GM12878 (cell line): Measurements from ENCODE around the gene FNDC3B. TPM values are rescaled to one million over a fixed set of nuclear protein-coding genes. Genes with fewer than 3 reads are reported as not detected.

Source experiments
- ATAC-seq: fragments of 200-7000 bp; cut with Tn5 transposase; 3 replicates; pipeline ENCODE4 v1.9.1; 2020; ENCODE audit warnings: mild to moderate bottlenecking, moderate library complexity
- BruUV-seq: library from RNA; stranded (reverse); fragments of 400-500 nt; replicated peaks from 2 replicates; lab custom pipeline; 2021; lab: Mats Ljungman, UMichigan
- CTCF ChIA-PET: fragments of 300-600 bp; sonication (Branson Sonifier 250); formaldehyde crosslinking; extraction: SDS; loops from one replicate; lab custom pipeline; 2021; ENCODE audit warnings: inconsistent platforms; lab: Yijun Ruan, JAX
- POLR2A ChIA-PET: fragments of 350-600 bp; formaldehyde crosslinking; extraction: SDS; loops from one replicate; lab custom pipeline; 2021; ENCODE audit warnings: inconsistent platforms; lab: Charles Lee
- RAD21 ChIA-PET: fragments of 300-600 bp; sonication (Branson Sonifier 250); formaldehyde crosslinking; loops from one replicate; lab custom pipeline; 2023; ENCODE audit warnings: antibody characterized with exemption; ENCODE audit not compliant: unreplicated experiment; lab: Charles Lee
- SMC1A ChIA-PET: fragments of 300-600 bp; sonication (Branson Sonifier 250); formaldehyde crosslinking; loops from one replicate; lab custom pipeline; 2023; ENCODE audit not compliant: unreplicated experiment, uncharacterized antibody; lab: Charles Lee
- DNase-seq: peaks from one replicate; pipeline ENCODE4 v3.0.0-alpha.2; 2011; ENCODE audit warnings: low read depth, low spot score
- FAIRE-seq: peaks from 3 replicates; lab custom pipeline; 2011; peaks lifted over from hg19 to GRCh38; lab: Jason Lieb, UNC
- H2AFZ ChIP-seq: 2 replicates; pipeline ENCODE4 v1.6.0; 2011; ENCODE audit warnings: low read depth, low read length, control low read depth; ENCODE audit not compliant: control insufficient read depth
- H3K27ac ChIP-seq: 2 replicates; pipeline ENCODE4 v1.5.1; 2011; ENCODE audit warnings: control low read depth; ENCODE audit not compliant: control insufficient read depth, insufficient read depth
- H3K27me3 ChIP-seq, 2 experiments: replicated peaks in 1 of 2; 2 replicates each; pipeline versions ENCODE4 v1.6.0 to v1.6.1; 2011; ENCODE audit warnings: low read length in 1 of 2; ENCODE audit not compliant: control insufficient read depth in 2 of 2, insufficient read depth in 2 of 2
- H3K36me3 ChIP-seq, 2 experiments: 2 replicates each; pipeline ENCODE4 v1.5.1; 2011; ENCODE audit warnings: low read length in 1 of 2; ENCODE audit not compliant: control insufficient read depth in 2 of 2, insufficient read depth in 2 of 2
- H3K4me1 ChIP-seq: 2 replicates; pipeline ENCODE4 v1.6.1; 2011; ENCODE audit warnings: mild to moderate bottlenecking, low read length, moderate library complexity, mixed read lengths; ENCODE audit not compliant: control insufficient read depth, insufficient read depth
- H3K4me2 ChIP-seq: 2 replicates; pipeline ENCODE4 v1.6.0; 2011; ENCODE audit warnings: control low read depth; ENCODE audit not compliant: control insufficient read depth, insufficient read depth
- H3K4me3 ChIP-seq: fragments of 200-600 bp; sonication (generic); 2 replicates; pipeline ENCODE4 v1.5.1; 2016
- H3K79me2 ChIP-seq: 2 replicates; pipeline ENCODE4 v1.6.0; 2011; ENCODE audit warnings: low read length; ENCODE audit not compliant: control insufficient read depth, insufficient read depth
- H3K9ac ChIP-seq: 2 replicates; pipeline ENCODE4 v1.8.0; 2011; ENCODE audit warnings: low read length, control low read depth, mixed read lengths; ENCODE audit not compliant: control insufficient read depth, insufficient read depth
- H3K9me3 ChIP-seq: replicated peaks from 3 replicates; pipeline ENCODE4 v1.5.1; 2011; ENCODE audit warnings: mild to moderate bottlenecking, low read length; ENCODE audit not compliant: control insufficient read depth, insufficient read depth
- H4K20me1 ChIP-seq: 2 replicates; pipeline ENCODE4 v1.6.0; 2011; ENCODE audit not compliant: control insufficient read depth, insufficient read depth
- NR2C1 ChIP-seq: fragments of 450-650 bp; IDR thresholded peaks from 2 replicates; pipeline ENCODE4 v1.6.1; 2017; ENCODE audit warnings: antibody characterized with exemption, mild to moderate bottlenecking, moderate library complexity
- POLR2AphosphoS5 ChIP-seq: IDR thresholded peaks from 2 replicates; pipeline ENCODE4 v1.6.1; 2011; ENCODE audit warnings: mild to moderate bottlenecking, low read length, inconsistent platforms
- SIX5 ChIP-seq: IDR thresholded peaks from 2 replicates; pipeline ENCODE4 v1.6.1; 2011; ENCODE audit warnings: mild to moderate bottlenecking, low read depth, low read length, moderate library complexity; ENCODE audit not compliant: severe bottlenecking
- SMC3 ChIP-seq: IDR thresholded peaks from 2 replicates; pipeline ENCODE4 v1.6.1; 2011; ENCODE audit warnings: low read length, improper control_type of control experiment, borderline replicate concordance
- TCF7 ChIP-seq: IDR thresholded peaks from 2 replicates; pipeline ENCODE4 v1.6.1; 2014; ENCODE audit warnings: antibody characterized with exemption, borderline replicate concordance
- YBX1 ChIP-seq: fragments of 450-650 bp; IDR thresholded peaks from 2 replicates; pipeline ENCODE4 v1.6.1; 2016; ENCODE audit warnings: antibody characterized with exemption
- WGBS: methylation state at CpG from one replicate; pipeline ENCODE4 v1.1.6; 2016; ENCODE audit warnings: low lambda C conversion rate; ENCODE audit not compliant: insufficient replicate concordance, insufficient coverage; ENCODE audit errors: missing lambda C conversion rate; 5-methylcytosine and 5-hydroxymethylcytosine counted together
- in situ Hi-C: fragments of 300-500 bp; cut with MboI; formaldehyde crosslinking; loops from 9 replicates; pipeline ENCODE4 v1.14.3; 2018; ENCODE audit warnings: mixed read lengths
- intact Hi-C: fragments of 100-400 bp; cut with micrococcal nuclease; formaldehyde crosslinking; loops from one replicate; pipeline ENCODE4 v1.14.2; 2022; ENCODE audit not compliant: unreplicated experiment
- polyA plus RNA-seq, 11 experiments: library from polyadenylated mRNA; depleted of rRNA in 4 of 11; unstranded in 6 of 11; stranded (reverse) in 5 of 11; fragments of >200 nt; fragmentation: Nextera tagmentation in 4 of 11; fragmentation: Illumina TruSeq in 1 of 11; extraction: Ambion mirVana in 4 of 11; extraction: Trizol in 1 of 11; gene quantifications; 1 replicate in 1 of 11; 2 replicates in 10 of 11; pipeline versions ENCODE4 v1.2.1 to v1.2.3, GENCODE V29; 2011 to 2016; ENCODE audit warnings: inconsistent platforms in 2 of 11, missing spikeins in 2 of 11, low read depth in 1 of 11
- total RNA-seq, 4 experiments: library from RNA; depleted of rRNA in 3 of 4; stranded (reverse); fragments of >200 nt in 3 of 4; fragmentation: Illumina TruSeq in 1 of 4; extraction: Trizol in 1 of 4; gene quantifications; 2 replicates each; pipeline versions ENCODE4 v1.2.1 to v1.2.3, GENCODE V29; 2013 to 2021
- TF ChIP-seq, protein P1 (sequence below): fragments of 450-650 bp; IDR thresholded peaks from 2 replicates; pipeline ENCODE4 v1.6.1; 2014; ENCODE audit warnings: mild to moderate bottlenecking

The FNDC3B gene
- total and polyA plus RNA-seq, 10 of the 15 experiments (the other 5 are each of a cell fraction or from before 2014, with no cell fraction given): 7.9 to 35.0 (median 18.5) TPM

DNA sequence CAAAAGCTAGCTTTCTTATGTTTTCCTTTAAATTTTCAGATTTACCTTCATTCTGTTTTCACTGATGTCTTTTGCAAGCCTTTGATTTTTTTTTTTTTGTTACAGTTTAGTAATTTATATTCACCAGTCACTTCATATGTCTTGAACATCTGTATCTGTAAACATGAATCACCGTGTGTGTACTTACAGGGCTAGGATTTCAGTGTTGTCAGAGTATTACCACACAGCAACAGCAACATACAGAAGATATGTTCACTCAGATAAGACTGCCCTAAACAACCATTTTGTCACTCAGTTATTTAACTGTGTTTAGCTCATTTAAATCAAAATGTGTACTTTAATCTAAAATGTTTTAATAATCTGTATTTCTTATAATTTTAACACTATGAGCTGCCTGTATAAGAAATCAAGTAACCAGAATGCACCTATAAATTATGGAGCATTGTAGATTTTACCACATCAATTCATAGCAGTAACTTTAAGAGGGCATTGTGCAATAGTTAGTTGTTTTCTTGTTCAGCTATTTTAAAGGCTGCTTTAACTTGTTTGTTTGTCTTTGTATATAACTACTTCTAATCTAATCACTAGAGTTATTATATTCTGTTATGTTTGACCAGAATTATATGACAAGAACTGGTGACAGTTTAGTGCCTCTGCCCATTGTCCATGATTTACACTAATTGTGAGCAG is 358.5 kb downstream of the FNDC3B start:
- no TSS peak for BruUV-seq
- Histone ChIP-seq H3K9ac (no peak overlapping the region), H3K4me2 (no peak overlapping the region), H3K27ac (no peak overlapping the region), H3K4me1 (no peaks in the 10 kb centered on the region)
- CTCF ChIA-PET: interaction anchor here (0.6 to 1.7 kb wide), 8 partner anchors 9 to 64 kb away, joined by 3 to 5 read pairs (median 3); no protein-coding TSS in a partner anchor
- TF ChIP-seq, protein P1, sequence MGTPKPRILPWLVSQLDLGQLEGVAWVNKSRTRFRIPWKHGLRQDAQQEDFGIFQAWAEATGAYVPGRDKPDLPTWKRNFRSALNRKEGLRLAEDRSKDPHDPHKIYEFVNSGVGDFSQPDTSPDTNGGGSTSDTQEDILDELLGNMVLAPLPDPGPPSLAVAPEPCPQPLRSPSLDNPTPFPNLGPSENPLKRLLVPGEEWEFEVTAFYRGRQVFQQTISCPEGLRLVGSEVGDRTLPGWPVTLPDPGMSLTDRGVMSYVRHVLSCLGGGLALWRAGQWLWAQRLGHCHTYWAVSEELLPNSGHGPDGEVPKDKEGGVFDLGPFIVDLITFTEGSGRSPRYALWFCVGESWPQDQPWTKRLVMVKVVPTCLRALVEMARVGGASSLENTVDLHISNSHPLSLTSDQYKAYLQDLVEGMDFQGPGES: no peak
- no peak for TF ChIP-seq SMC3
- TF ChIP-seq POLR2AphosphoS5: no peak
- TF ChIP-seq SIX5: no peak
- no peak for TF ChIP-seq NR2C1
- TF ChIP-seq YBX1: no peak
- TF ChIP-seq TCF7: no peak
- TF ChIP-seq, all 136 proteins: peak for 0
- ATAC-seq (no peak), FAIRE-seq (no peak), DNase-seq (no peak)
- Histone ChIP-seq H2AFZ (no peak overlapping the region), H3K27me3 (no peaks in the 10 kb centered on the region), H3K79me2 (no peaks in the 10 kb centered on the region), H3K36me3 (peaks cover 3 to 11% of the 10 kb centered on the region in 2 experiments), H3K9me3 (no peaks in the 10 kb centered on the region), H3K4me3 (no peak overlapping the region), H4K20me1 (no peaks in the 10 kb centered on the region)
- in situ Hi-C loops (no loop called here), intact Hi-C loops (no loop called here)
- ChIA-PET RAD21 (no interaction called here), SMC1A (interaction anchor here (0.8 to 1.2 kb wide), 3 partner anchors 15 to 65 kb away, joined by 3 read pairs; no protein-coding TSS in a partner anchor), POLR2A (no interaction called here)
- WGBS: 36% methylated on average over 1 of the region's 1 CpG
